LNCAP (cell line): Measurements from ENCODE around the gene WDR37.

Experiments used
- TF ChIP-seq, protein P1 (sequence below): fragments of 450-650 bp; IDR thresholded peaks from 2 replicates; pipeline ENCODE4 v1.5.1; 2017; ENCODE audit warnings: mild to moderate bottlenecking

WDR37 gene

DNA sequence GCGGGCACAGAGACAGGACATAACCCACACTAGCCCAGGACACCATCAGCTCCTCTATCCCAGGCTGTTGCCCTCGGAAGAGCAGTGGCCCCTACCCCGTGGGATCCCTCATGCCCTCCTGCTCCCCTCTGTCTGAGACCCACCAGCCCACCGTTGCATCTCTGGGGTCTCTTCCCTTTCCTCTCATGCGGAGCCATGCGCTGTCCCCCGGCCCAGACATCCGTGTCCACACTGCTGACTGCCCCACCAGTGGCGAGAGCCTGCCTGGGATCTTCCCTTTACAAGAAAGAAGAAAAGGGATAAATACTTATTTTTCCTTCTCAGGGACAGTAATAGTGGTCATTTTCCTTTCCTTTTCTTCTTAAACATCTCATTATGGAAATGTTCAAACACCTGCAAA is 115.4 kb downstream of the WDR37 start:
- TF ChIP-seq, protein P1, sequence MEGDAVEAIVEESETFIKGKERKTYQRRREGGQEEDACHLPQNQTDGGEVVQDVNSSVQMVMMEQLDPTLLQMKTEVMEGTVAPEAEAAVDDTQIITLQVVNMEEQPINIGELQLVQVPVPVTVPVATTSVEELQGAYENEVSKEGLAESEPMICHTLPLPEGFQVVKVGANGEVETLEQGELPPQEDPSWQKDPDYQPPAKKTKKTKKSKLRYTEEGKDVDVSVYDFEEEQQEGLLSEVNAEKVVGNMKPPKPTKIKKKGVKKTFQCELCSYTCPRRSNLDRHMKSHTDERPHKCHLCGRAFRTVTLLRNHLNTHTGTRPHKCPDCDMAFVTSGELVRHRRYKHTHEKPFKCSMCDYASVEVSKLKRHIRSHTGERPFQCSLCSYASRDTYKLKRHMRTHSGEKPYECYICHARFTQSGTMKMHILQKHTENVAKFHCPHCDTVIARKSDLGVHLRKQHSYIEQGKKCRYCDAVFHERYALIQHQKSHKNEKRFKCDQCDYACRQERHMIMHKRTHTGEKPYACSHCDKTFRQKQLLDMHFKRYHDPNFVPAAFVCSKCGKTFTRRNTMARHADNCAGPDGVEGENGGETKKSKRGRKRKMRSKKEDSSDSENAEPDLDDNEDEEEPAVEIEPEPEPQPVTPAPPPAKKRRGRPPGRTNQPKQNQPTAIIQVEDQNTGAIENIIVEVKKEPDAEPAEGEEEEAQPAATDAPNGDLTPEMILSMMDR, result no peak

GRCh38 chr10:1172256-1172984 is 116.2 kb downstream of the WDR37 start:
- TF ChIP-seq, protein P1, result no peak

DNA sequence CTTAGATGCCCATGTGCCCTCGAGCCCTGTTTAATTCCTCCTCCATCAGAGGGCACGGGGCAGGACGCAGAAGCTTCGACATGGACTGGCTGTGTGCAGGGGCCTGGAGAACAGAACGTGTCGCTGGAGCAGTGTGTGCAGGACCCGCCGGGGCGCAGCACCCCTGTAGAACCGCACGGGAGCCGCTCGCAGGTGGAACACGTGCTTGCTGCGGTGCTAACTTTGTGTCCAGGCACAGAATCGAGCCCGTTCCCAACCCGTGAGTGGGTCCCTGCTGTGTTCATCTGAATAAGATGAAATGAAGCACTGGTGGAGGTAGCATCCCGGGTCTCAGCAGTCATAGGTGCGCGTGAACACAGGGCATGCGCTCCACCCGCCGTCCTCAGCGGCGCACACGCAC is 116.9 kb downstream of the WDR37 start:
- TF ChIP-seq, protein P1, result no peak

- TF ChIP-seq, protein P1, result no peak
Observed at GRCh38 chr10:1174022-1174421, 117.8 kb downstream of the WDR37 start.

DNA sequence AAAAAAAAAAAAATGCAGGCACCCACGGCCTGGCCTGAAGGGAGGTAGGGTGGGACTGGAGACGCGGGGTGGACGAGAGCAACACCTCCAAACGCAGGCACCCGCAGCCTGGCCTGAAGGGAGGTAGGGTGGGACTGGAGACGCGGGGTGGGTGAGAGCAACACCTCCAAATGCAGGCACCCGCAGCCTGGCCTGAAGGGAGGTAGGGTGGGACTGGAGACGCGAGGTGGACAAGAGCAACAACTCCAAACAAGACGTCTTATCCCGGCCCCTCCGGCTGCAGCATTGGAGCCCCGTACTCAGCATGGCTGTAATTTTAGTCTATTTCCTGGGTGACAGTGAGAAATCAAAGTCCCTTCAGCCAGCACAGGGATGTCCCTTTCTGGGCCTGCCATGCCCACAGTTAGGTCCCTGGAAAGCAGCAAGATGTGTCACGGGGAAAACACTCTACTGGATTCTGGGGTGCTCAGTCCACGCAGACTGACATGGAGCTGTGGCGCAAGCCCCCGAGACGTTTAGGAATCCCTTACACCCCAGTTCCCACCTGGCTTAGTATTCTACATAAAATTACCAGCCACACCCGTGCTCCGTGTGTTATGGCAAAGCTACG is 119.9 kb downstream of the WDR37 start:
- TF ChIP-seq, protein P1, result no peak

- TF ChIP-seq, protein P1, result no peak
Observed at GRCh38 chr10:1177936-1178335, 121.8 kb downstream of the WDR37 start.

DNA sequence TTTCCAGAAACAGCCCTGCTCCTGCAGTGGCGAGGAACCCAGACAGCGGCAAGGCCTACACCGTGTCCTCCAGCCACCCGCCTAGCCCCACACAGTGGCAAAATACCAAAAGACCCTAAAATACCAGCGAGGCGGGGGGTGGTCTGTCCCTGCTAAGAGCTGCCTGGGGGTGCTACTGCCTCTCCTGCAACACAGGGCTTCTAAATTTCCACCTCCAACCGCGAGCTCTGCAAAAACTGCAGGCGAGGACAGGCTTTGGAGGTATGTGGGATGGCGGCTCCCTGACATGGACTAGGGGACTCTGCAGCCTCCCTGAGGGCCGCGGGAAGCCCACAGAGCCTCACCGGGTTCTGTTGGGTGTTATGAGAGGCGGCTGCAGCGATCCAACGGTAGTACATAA is 122.3 kb downstream of the WDR37 start:
- TF ChIP-seq, protein P1, result no peak
